Measurements from ENCODE around the gene XPO5. TPM values are rescaled to one million over a fixed set of nuclear protein-coding genes. Genes with fewer than 3 reads are reported as not detected.
A peak's percentile ranks its signal among the peaks of the same experiment; 100 is the strongest.

XPO5 gene
- total RNA-seq, 1 donor from 2014 or later, result 20.3 TPM

DNA sequence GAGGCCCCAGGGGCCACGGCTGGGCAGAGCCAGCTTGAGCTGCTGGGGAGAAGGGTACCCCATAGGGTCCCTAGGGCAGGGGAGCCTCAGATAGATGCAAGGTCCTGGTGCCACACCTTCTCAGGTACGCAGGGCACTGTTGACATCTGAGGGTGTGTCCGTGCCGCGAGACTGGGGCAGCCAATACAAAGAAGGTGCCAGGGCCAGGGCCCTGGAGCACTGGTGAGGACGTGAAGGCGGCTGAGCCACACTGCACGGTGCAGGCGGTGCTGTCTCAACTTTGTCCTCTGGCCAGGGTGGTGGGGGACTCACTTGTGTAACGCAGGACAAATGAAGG, 65.0 kb downstream of the XPO5 start:
- peak overlapping the region; percentile 87 for H3K4me3 ChIP-seq
- intact Hi-C loops (cut with micrococcal nuclease), result no loop called here
- H3K36me3 ChIP-seq, result peaks cover 47% of the 10 kb centered on the region
- no peaks in the 10 kb centered on the region for H3K9me3 ChIP-seq (replicated peaks)
- peaks cover 85% of the 10 kb centered on the region for H3K4me1 ChIP-seq
- peaks cover 6% of the 10 kb centered on the region for H3K27me3 ChIP-seq (ENCODE audit: low read depth)
- DNase-seq, result no peak
- TF ChIP-seq CTCF (IDR thresholded peaks at IDR 0.05; ENCODE audit: borderline replicate concordance), result no peak
- peak overlapping the region; percentile 82 for H3K27ac ChIP-seq (replicated peaks)

GRCh38 chr6:43509984-43510826, 65.6 kb downstream of the XPO5 start, which contains the start of gene LRRC73:
Gene LRRC73 (minus strand): TSS chr6:43510346. CDS start chr6:43509785, 561 bp downstream.
- peaks cover 6% of the 10 kb centered on the region for H3K27me3 ChIP-seq (ENCODE audit: low read depth)
- peaks cover 79% of the 10 kb centered on the region for H3K4me1 ChIP-seq
- H3K4me3 ChIP-seq, result peak within 1 kb of the TSS; percentile 87
- TF ChIP-seq CTCF (IDR thresholded peaks at IDR 0.05; ENCODE audit: borderline replicate concordance), result no peak
- DNase-seq, result peak; percentile 90
- H3K27ac ChIP-seq (replicated peaks), result peak within 1 kb of the TSS; percentile 82
- peaks cover 50% of the 10 kb centered on the region for H3K36me3 ChIP-seq
- H3K9me3 ChIP-seq (replicated peaks), result no peaks in the 10 kb centered on the region
- intact Hi-C loops (cut with micrococcal nuclease), result loop anchor here (5.0 kb wide), 1 partner anchor 58 kb away; no protein-coding TSS in a partner anchor

DNA sequence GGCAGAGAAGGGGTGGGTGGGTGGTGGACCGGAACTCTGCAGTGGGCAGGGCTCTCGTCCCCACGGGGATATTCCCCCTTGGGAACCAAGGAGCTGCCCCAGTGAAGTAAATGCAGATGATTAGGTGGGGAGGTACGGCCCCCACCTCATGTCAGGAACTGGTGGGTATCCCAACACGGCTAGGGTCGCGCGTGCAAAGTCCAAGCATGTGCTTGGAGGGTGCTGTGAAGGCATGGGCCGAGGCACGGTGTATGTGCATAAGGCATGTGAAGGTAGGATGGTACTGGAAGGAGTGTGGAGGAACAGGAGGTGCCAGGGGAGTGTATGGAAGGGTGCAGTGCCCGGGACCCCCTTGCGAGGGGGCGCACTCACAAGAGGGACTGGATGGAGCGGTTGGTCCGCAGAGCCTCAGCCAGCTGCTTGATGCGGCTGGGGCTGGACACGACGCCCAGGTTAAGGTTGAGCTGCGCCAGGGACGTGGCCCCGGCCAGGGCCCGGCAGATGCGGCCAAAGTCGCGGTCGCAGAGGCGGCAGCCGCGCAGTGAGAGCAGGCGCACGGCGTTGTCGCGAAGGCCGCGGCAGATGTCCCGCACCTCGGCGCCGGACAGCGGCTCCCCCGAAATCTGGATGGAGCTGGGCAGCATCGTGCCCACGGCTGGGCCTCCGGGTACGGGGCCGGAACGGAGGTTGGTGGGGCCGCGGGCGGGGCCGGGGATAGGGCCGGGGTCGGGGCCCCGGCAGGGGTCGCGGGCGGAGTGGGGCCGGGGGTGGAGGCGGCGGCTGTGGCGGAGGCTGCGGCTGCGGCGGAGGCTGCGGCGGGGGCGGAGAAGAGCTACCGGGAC, 66.5 kb downstream of the XPO5 start:
- Histone ChIP-seq H3K9me3 (replicated peaks) (no peaks in the 10 kb centered on the region), H3K27ac (replicated peaks) (peak overlapping the region; percentile 82), H3K27me3 (ENCODE audit: low read depth) (peaks cover 6% of the 10 kb centered on the region), H3K36me3 (peaks cover 50% of the 10 kb centered on the region), H3K4me1 (peaks cover 70% of the 10 kb centered on the region), H3K4me3 (peak overlapping the region; percentile 87)
- intact Hi-C loops (cut with micrococcal nuclease), result loop anchor here (5.0 kb wide), 1 partner anchor 57 kb away; no protein-coding TSS in a partner anchor
- DNase-seq, result no peak
- no peak for TF ChIP-seq CTCF (IDR thresholded peaks at IDR 0.05; ENCODE audit: borderline replicate concordance)

- Histone ChIP-seq H3K9me3 (replicated peaks) (no peaks in the 10 kb centered on the region), H3K27me3 (ENCODE audit: low read depth) (peaks cover 6% of the 10 kb centered on the region), H3K4me1 (peaks cover 63% of the 10 kb centered on the region), H3K4me3 (peak overlapping the region; percentile 87), H3K36me3 (peaks cover 49% of the 10 kb centered on the region), H3K27ac (replicated peaks) (no peak overlapping the region)
- intact Hi-C loops (cut with micrococcal nuclease), result loop anchor here (5.0 kb wide), 1 partner anchor 56 kb away; no protein-coding TSS in a partner anchor
- DNase-seq, result no peak
- no peak for TF ChIP-seq CTCF (IDR thresholded peaks at IDR 0.05; ENCODE audit: borderline replicate concordance)
Observed at GRCh38 chr6:43508481-43509141, 67.2 kb downstream of the XPO5 start.

All from left ventricle myocardium inferior (tissue), 1 donor.